Liver (tissue), 9 donors: ENCODE data around the gene BCL2. TPM values are rescaled to one million over a fixed set of nuclear protein-coding genes. Genes with fewer than 3 reads are reported as not detected.

Source experiments
- DNase-seq: peaks from one replicate; pipeline ENCODE4 v3.0.0-alpha.2; 2017; ENCODE audit warnings: low spot score
- H3K27ac ChIP-seq, 2 donors: one replicate each; pipeline ENCODE4 v1.7.0; 2013; ENCODE audit warnings: inconsistent platforms in 2 of 2, low read length in 2 of 2, control low read depth in 1 of 2, low read depth in 1 of 2, mild to moderate bottlenecking in 1 of 2
- H3K27me3 ChIP-seq, 4 donors: one replicate each; pipeline versions ENCODE4 v1.6.1 to v1.7.0; 2013; ENCODE audit warnings: low read length in 3 of 4, inconsistent platforms in 1 of 4, mild to moderate bottlenecking in 1 of 4, moderate library complexity in 1 of 4; ENCODE audit not compliant: control insufficient read depth in 4 of 4, insufficient read depth in 4 of 4
- H3K36me3 ChIP-seq, 4 donors: one replicate each; pipeline versions ENCODE4 v1.6.1 to v1.7.0; 2013; ENCODE audit warnings: low read length in 3 of 4, mild to moderate bottlenecking in 3 of 4, low read depth in 1 of 4, moderate library complexity in 1 of 4; ENCODE audit not compliant: control insufficient read depth in 4 of 4, insufficient read depth in 3 of 4
- H3K4me1 ChIP-seq, 4 donors: one replicate each; pipeline versions ENCODE4 v1.6.1 to v1.7.0; 2013; ENCODE audit warnings: low read length in 3 of 4, mild to moderate bottlenecking in 3 of 4, moderate library complexity in 1 of 4; ENCODE audit not compliant: control insufficient read depth in 4 of 4, insufficient read depth in 4 of 4
- H3K4me3 ChIP-seq, 3 donors: one replicate each; pipeline versions ENCODE4 v1.6.1 to v1.7.0; 2013; ENCODE audit warnings: low read length in 3 of 3, control low read depth in 1 of 3, low read depth in 1 of 3, mild to moderate bottlenecking in 1 of 3
- H3K9ac ChIP-seq, 2 donors: one replicate each; pipeline ENCODE4 v1.7.0; 2013; ENCODE audit warnings: low read length in 2 of 2, mild to moderate bottlenecking in 2 of 2, moderate library complexity in 2 of 2, control low read depth in 1 of 2, low read depth in 1 of 2
- H3K9me3 ChIP-seq, 4 donors: one replicate each; pipeline versions ENCODE4 v1.6.1 to v1.7.0; 2013; ENCODE audit warnings: low read length in 3 of 4; ENCODE audit not compliant: control insufficient read depth in 4 of 4
- ATF3 ChIP-seq: IDR thresholded peaks from 2 replicates; pipeline ENCODE4 v1.6.1; 2016; ENCODE audit warnings: antibody characterized with exemption
- EGR1 ChIP-seq, 2 donors: IDR thresholded peaks; 2 replicates each; pipeline ENCODE4 v1.6.1; 2016 to 2018; ENCODE audit warnings: antibody characterized with exemption in 2 of 2, low read depth in 2 of 2
- FOXA1 ChIP-seq: IDR thresholded peaks from 2 replicates; pipeline ENCODE4 v1.6.1; 2016; ENCODE audit warnings: antibody characterized with exemption
- FOXA2 ChIP-seq: IDR thresholded peaks from 2 replicates; pipeline ENCODE4 v1.6.1; 2016; ENCODE audit warnings: antibody characterized with exemption
- GABPA ChIP-seq, 2 donors: IDR thresholded peaks in 1 of 2; conservative IDR thresholded peaks in 1 of 2; 2 replicates each; pipeline ENCODE4 v1.6.1; 2016; ENCODE audit warnings: antibody characterized with exemption in 2 of 2, mild to moderate bottlenecking in 1 of 2, moderate library complexity in 1 of 2
- HNF4A ChIP-seq, 2 donors: conservative IDR thresholded peaks; 2 replicates each; pipeline ENCODE4 v1.6.1; 2016; ENCODE audit warnings: antibody characterized with exemption in 2 of 2, mild to moderate bottlenecking in 2 of 2
- HNF4G ChIP-seq: IDR thresholded peaks from 2 replicates; pipeline ENCODE4 v1.6.1; 2016; ENCODE audit warnings: antibody characterized with exemption
- JUND ChIP-seq, 2 donors: IDR thresholded peaks; 2 replicates each; pipeline ENCODE4 v1.6.1; 2016; ENCODE audit warnings: antibody characterized with exemption in 2 of 2
- MAX ChIP-seq: IDR thresholded peaks from 2 replicates; pipeline ENCODE4 v1.6.1; 2016; ENCODE audit warnings: antibody characterized with exemption
- NR2F2 ChIP-seq: IDR thresholded peaks from 2 replicates; pipeline ENCODE4 v1.6.1; 2016; ENCODE audit warnings: antibody characterized with exemption
- RAD21 ChIP-seq, 2 donors: IDR thresholded peaks; 2 replicates each; pipeline ENCODE4 v1.6.1; 2016; ENCODE audit warnings: antibody characterized with exemption in 2 of 2, mild to moderate bottlenecking in 2 of 2
- REST ChIP-seq: IDR thresholded peaks from 2 replicates; pipeline ENCODE4 v1.6.1; 2016; ENCODE audit warnings: antibody characterized with exemption, mild to moderate bottlenecking
- SP1 ChIP-seq: IDR thresholded peaks from 2 replicates; pipeline ENCODE4 v1.6.1; 2018; ENCODE audit warnings: antibody characterized with exemption, mild to moderate bottlenecking
- TAF1 ChIP-seq: conservative IDR thresholded peaks from 2 replicates; pipeline ENCODE4 v1.6.1; 2016; ENCODE audit warnings: antibody characterized with exemption, mild to moderate bottlenecking
- YY1 ChIP-seq: IDR thresholded peaks from 2 replicates; pipeline ENCODE4 v1.6.1; 2016; ENCODE audit warnings: antibody characterized with exemption, mild to moderate bottlenecking
- ZBTB33 ChIP-seq: IDR thresholded peaks from 2 replicates; pipeline ENCODE4 v1.6.1; 2016; ENCODE audit warnings: antibody characterized with exemption
- WGBS: extraction: QIAGEN DNeasy Blood & Tissue Kit; methylation state at CpG from one replicate; pipeline ENCODE4 v1.1.7; 2013; 5-methylcytosine and 5-hydroxymethylcytosine counted together
- polyA plus RNA-seq, 2 donors: library from polyadenylated mRNA; stranded (reverse) in 1 of 2; unstranded in 1 of 2; fragments of 200-250 nt in 1 of 2; fragments of >200 nt in 1 of 2; fragmentation: Nextera tagmentation in 1 of 2; extraction: Ambion mirVana in 1 of 2; gene quantifications; one replicate each; pipeline versions ENCODE4 v1.2.1 to v1.2.3, GENCODE V29; 2013 to 2015
- total RNA-seq, 2 donors: library from RNA; depleted of rRNA; stranded (reverse); fragments of >200 nt; gene quantifications; one replicate each; pipeline ENCODE4 v1.2.3, GENCODE V29; 2014
- donor health status: healthy.
- donor health status: healthy.
- donor health status: healthy.
- donor health status: healthy.
- donor health status: healthy.

Gene BCL2
- total and polyA plus RNA-seq, 4 donors = 0.40 to 3.9 (median 1.4) TPM

- Histone ChIP-seq H3K27me3 (no peaks in the 10 kb centered on the region), H3K9ac (no peak overlapping the region), H3K4me1 (no peaks in the 10 kb centered on the region), H3K4me3 (no peak overlapping the region), H3K27ac (no peak overlapping the region), H3K9me3 (no peaks in the 10 kb centered on the region), H3K36me3 (no peaks in the 10 kb centered on the region)
- TF ChIP-seq HNF4G (no peak), TAF1 (no peak), ZBTB33 (no peak), YY1 (no peak), EGR1 (IDR thresholded peaks at IDR 0.05; ENCODE audit: low read depth in 2 of 2) (no peak)
- 71% methylated on average over 5 of the region's 5 CpGs for whole genome bisulfite sequencing
- DNase-seq = no peak
Measured at GRCh38 chr18:63257453-63257852, 62.1 kb downstream of the BCL2 start.

- Histone ChIP-seq H3K27me3 (no peaks in the 10 kb centered on the region), H3K36me3 (no peaks in the 10 kb centered on the region), H3K4me1 (no peaks in the 10 kb centered on the region), H3K27ac (no peak overlapping the region), H3K9me3 (no peaks in the 10 kb centered on the region), H3K9ac (no peak overlapping the region), H3K4me3 (no peak overlapping the region)
- TF ChIP-seq JUND (IDR thresholded peaks at IDR 0.05) (no peak), YY1 (no peak), FOXA1 (no peak), REST (no peak), FOXA2 (no peak), HNF4G (no peak), MAX (no peak), GABPA (IDR thresholded peaks at IDR 0.05 in 1 of 2, conservative IDR thresholded peaks at IDR 0.05 in 1 of 2) (no peak), RAD21 (IDR thresholded peaks at IDR 0.05) (no peak), ATF3 (no peak), SP1 (no peak), NR2F2 (no peak), HNF4A (conservative IDR thresholded peaks at IDR 0.05) (no peak), ZBTB33 (no peak)
- WGBS = 85% methylated on average over 3 of the region's 3 CpGs
- no peak for DNase-seq
Measured at GRCh38 chr18:63255435-63255834, 64.1 kb downstream of the BCL2 start.
